ENCODE data around the gene PLD5. TPM values are rescaled to one million over a fixed set of nuclear protein-coding genes. Genes with fewer than 3 reads are reported as not detected.

The PLD5 gene
- total RNA-seq, 2 donors from 2014 or later, result 0.27 TPM; not detected in 1

DNA sequence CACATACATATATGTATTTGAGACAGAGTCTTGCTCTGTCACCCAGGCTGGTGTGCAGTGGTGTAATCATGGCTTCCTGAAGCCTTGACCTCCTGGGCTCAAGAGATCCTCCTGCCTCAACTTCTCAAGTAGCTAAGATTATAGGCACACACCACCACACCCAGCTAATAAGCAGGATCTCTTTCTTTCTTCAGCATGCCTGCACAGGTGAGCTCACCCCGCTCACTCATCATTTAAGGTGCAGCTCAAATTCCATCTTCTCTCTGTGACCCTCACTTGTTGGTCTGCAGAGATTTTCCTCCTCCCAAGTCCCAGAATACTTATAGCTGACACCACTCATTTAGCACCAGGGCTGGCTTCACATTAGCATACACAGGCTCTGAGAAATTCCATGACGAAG, 316.5 kb downstream of the PLD5 start:
- no peaks in the 10 kb centered on the region for H3K27me3 ChIP-seq
- no peak overlapping the region for H3K27ac ChIP-seq
- TF ChIP-seq, protein P1, sequence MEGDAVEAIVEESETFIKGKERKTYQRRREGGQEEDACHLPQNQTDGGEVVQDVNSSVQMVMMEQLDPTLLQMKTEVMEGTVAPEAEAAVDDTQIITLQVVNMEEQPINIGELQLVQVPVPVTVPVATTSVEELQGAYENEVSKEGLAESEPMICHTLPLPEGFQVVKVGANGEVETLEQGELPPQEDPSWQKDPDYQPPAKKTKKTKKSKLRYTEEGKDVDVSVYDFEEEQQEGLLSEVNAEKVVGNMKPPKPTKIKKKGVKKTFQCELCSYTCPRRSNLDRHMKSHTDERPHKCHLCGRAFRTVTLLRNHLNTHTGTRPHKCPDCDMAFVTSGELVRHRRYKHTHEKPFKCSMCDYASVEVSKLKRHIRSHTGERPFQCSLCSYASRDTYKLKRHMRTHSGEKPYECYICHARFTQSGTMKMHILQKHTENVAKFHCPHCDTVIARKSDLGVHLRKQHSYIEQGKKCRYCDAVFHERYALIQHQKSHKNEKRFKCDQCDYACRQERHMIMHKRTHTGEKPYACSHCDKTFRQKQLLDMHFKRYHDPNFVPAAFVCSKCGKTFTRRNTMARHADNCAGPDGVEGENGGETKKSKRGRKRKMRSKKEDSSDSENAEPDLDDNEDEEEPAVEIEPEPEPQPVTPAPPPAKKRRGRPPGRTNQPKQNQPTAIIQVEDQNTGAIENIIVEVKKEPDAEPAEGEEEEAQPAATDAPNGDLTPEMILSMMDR (IDR thresholded peaks at IDR 0.05), result no peak
- H3K9me3 ChIP-seq, result no peaks in the 10 kb centered on the region
- no peak overlapping the region for H3K4me3 ChIP-seq
- no peaks in the 10 kb centered on the region for H3K4me1 ChIP-seq
- intact Hi-C loops (cut with DNase I), result no loop called here
- H3K36me3 ChIP-seq, result no peaks in the 10 kb centered on the region
- no peak for DNase-seq
- H3K9ac ChIP-seq (ENCODE audit: low read depth in 2 of 2, low read length in 2 of 2), result no peak overlapping the region

DNA sequence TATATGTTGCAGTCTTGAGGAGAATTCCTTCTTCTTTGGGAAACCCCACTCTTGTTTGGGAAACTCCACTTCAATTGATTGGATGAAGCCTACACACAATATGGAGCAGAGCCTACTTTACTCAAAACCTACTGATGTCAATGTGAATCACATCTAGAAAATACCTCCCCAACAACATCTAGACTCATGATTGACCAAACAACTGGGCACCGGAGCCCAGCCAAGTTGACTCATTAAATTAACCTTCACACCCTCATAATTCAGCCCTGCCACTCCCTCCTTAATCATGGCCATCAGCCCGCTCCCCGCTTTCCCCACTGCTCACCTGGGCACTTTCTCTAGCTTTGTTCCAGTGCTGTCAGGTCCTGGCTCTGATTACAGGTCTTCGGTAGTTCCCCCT, 317.5 kb downstream of the PLD5 start:
- Histone ChIP-seq H3K27ac (no peak overlapping the region), H3K9me3 (no peaks in the 10 kb centered on the region), H3K36me3 (no peaks in the 10 kb centered on the region), H3K9ac (ENCODE audit: low read depth in 2 of 2, low read length in 2 of 2) (no peak overlapping the region), H3K4me1 (no peaks in the 10 kb centered on the region), H3K4me3 (no peak overlapping the region), H3K27me3 (no peaks in the 10 kb centered on the region)
- no peak for DNase-seq
- TF ChIP-seq, protein P1 (IDR thresholded peaks at IDR 0.05), result no peak
- intact Hi-C loops (cut with DNase I), result no loop called here

DNA sequence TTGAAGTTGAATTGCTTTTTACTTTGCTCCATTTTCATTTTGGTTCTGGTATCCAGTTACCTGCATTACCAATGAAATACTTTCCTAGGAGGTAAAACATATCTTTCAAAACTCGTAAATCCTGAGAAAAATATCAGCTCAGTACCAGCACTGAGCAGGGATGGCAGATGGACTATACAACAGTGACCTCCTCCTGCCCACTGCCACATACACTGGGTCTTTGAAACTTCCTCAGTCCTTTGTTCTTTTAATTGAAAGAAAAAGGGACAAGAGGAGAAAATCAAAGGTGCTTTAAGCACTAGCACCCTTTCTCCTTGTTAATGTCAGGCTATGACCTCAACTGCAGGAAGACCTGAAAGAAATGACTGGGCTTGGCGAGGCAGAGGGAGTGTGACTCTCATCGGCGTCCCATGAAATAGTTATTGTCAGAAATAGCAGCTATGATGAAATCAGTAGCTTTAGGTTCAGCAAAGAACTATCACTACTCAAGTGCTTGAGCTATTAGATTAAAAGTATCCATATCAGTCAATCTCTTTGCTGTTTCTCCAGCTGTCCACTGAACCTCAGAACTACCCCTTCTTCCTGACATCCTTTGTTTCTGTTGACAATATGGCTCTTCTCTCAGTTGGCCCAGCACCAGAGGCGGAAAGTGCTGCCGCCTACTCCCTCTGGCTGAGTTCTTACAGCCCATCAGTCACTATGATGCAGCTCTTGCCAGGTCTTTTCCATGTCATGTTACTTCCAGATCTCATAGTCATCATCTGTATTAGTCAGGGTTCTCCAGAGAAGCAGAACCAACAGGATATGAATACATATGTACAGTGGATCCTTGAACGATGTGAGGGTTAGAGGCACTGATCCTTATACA, 318.6 kb downstream of the PLD5 start:
- no peak for DNase-seq
- no peak overlapping the region for H3K27ac ChIP-seq
- TF ChIP-seq, protein P1 (IDR thresholded peaks at IDR 0.05), result no peak
- H3K27me3 ChIP-seq, result no peaks in the 10 kb centered on the region
- no peaks in the 10 kb centered on the region for H3K9me3 ChIP-seq
- no peaks in the 10 kb centered on the region for H3K36me3 ChIP-seq
- intact Hi-C loops (cut with DNase I), result no loop called here
- no peaks in the 10 kb centered on the region for H3K4me1 ChIP-seq
- H3K4me3 ChIP-seq, result no peak overlapping the region
- H3K9ac ChIP-seq (ENCODE audit: low read depth in 2 of 2, low read length in 2 of 2), result no peak overlapping the region

DNA sequence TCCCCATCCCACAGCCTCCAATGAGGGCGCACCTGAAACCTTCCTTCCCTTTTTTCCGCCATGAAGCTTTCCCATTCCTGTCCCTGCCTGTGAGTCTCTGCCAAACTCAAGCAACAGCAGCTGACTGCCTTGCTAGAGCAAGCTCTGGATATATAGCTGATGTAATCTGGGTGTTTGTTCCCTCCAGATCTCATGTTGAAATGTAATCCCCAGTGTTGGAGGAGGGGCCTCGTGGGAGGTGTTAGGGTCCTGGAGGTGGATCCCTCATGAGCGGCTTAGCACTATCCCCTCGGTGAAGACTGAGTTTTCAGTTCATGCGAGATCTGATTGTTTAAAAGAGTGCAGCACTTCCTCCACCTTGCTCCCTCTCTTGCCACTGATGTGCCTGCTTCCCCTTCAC, 321.2 kb downstream of the PLD5 start:
- no peak for DNase-seq
- no peak overlapping the region for H3K4me3 ChIP-seq
- no peaks in the 10 kb centered on the region for H3K36me3 ChIP-seq
- TF ChIP-seq, protein P1 (IDR thresholded peaks at IDR 0.05), result no peak
- no peaks in the 10 kb centered on the region for H3K27me3 ChIP-seq
- H3K9ac ChIP-seq (ENCODE audit: low read depth in 2 of 2, low read length in 2 of 2), result no peak overlapping the region
- H3K27ac ChIP-seq, result no peak overlapping the region
- intact Hi-C loops (cut with DNase I), result no loop called here
- no peaks in the 10 kb centered on the region for H3K9me3 ChIP-seq
- no peaks in the 10 kb centered on the region for H3K4me1 ChIP-seq

DNA sequence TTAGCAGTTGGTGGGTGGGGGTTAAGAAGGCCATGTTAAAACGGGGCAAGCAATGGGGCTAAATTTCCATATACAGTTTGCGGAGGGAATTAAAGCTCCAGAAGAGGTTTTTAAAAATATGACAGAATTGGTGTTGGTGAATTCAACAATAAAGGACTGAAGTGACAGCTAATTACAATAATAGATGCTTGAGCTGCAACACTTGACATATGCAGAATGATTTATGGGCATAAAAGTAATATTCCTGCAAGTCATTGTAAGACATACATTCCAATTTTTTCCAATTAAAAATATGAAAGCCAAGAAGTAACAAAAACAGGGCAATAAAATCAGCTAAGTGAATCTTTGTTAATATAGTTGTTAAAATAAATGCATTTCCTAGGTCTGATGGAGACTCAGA, 323.4 kb downstream of the PLD5 start:
- Histone ChIP-seq H3K4me3 (no peak overlapping the region), H3K36me3 (no peaks in the 10 kb centered on the region), H3K27ac (no peak overlapping the region), H3K9ac (ENCODE audit: low read depth in 2 of 2, low read length in 2 of 2) (no peak overlapping the region), H3K27me3 (no peaks in the 10 kb centered on the region), H3K4me1 (no peaks in the 10 kb centered on the region), H3K9me3 (no peaks in the 10 kb centered on the region)
- intact Hi-C loops (cut with DNase I), result no loop called here
- DNase-seq, result no peak
- TF ChIP-seq, protein P1 (IDR thresholded peaks at IDR 0.05), result no peak

Measured in colonic mucosa (tissue), 4 donors.